ENCODE data around the gene MCF2L2.

GRCh38 chr3:183318877-183319276 lies 109.5 kb downstream of the MCF2L2 start:
- TF ChIP-seq CTCF (IDR thresholded peaks at IDR 0.05), result no peak
- TF ChIP-seq POLR2A (IDR thresholded peaks at IDR 0.05), result no peak

All from thyroid gland (tissue), 4 donors.